GM12878 (cell line): ENCODE measurements around the gene CBFA2T3. TPM values are rescaled to one million over a fixed set of nuclear protein-coding genes. Genes with fewer than 3 reads are reported as not detected.

Experiments
- ATAC-seq: fragments of 200-7000 bp; cut with Tn5 transposase; 3 replicates; pipeline ENCODE4 v1.9.1; 2020; ENCODE audit warnings: mild to moderate bottlenecking, moderate library complexity
- BruUV-seq: library from RNA; stranded (reverse); fragments of 400-500 nt; replicated peaks from 2 replicates; lab custom pipeline; 2021; lab: Mats Ljungman, UMichigan
- CTCF ChIA-PET: fragments of 300-600 bp; sonication (Branson Sonifier 250); formaldehyde crosslinking; extraction: SDS; loops from one replicate; lab custom pipeline; 2021; ENCODE audit warnings: inconsistent platforms; lab: Yijun Ruan, JAX
- POLR2A ChIA-PET: fragments of 350-600 bp; formaldehyde crosslinking; extraction: SDS; loops from one replicate; lab custom pipeline; 2021; ENCODE audit warnings: inconsistent platforms; lab: Charles Lee
- RAD21 ChIA-PET: fragments of 300-600 bp; sonication (Branson Sonifier 250); formaldehyde crosslinking; loops from one replicate; lab custom pipeline; 2023; ENCODE audit warnings: antibody characterized with exemption; ENCODE audit not compliant: unreplicated experiment; lab: Charles Lee
- SMC1A ChIA-PET: fragments of 300-600 bp; sonication (Branson Sonifier 250); formaldehyde crosslinking; loops from one replicate; lab custom pipeline; 2023; ENCODE audit not compliant: unreplicated experiment, uncharacterized antibody; lab: Charles Lee
- DNase-seq: peaks from one replicate; pipeline ENCODE4 v3.0.0-alpha.2; 2011; ENCODE audit warnings: low read depth, low spot score
- FAIRE-seq: peaks from 3 replicates; lab custom pipeline; 2011; peaks lifted over from hg19 to GRCh38; lab: Jason Lieb, UNC
- H2AFZ ChIP-seq: 2 replicates; pipeline ENCODE4 v1.6.0; 2011; ENCODE audit warnings: low read depth, low read length, control low read depth; ENCODE audit not compliant: control insufficient read depth
- H3K27ac ChIP-seq: 2 replicates; pipeline ENCODE4 v1.5.1; 2011; ENCODE audit warnings: control low read depth; ENCODE audit not compliant: control insufficient read depth, insufficient read depth
- H3K27me3 ChIP-seq, 2 experiments: replicated peaks in 1 of 2; 2 replicates each; pipeline versions ENCODE4 v1.6.0 to v1.6.1; 2011; ENCODE audit warnings: low read length in 1 of 2; ENCODE audit not compliant: control insufficient read depth in 2 of 2, insufficient read depth in 2 of 2
- H3K36me3 ChIP-seq, 2 experiments: 2 replicates each; pipeline ENCODE4 v1.5.1; 2011; ENCODE audit warnings: low read length in 1 of 2; ENCODE audit not compliant: control insufficient read depth in 2 of 2, insufficient read depth in 2 of 2
- H3K4me1 ChIP-seq: 2 replicates; pipeline ENCODE4 v1.6.1; 2011; ENCODE audit warnings: mild to moderate bottlenecking, low read length, moderate library complexity, mixed read lengths; ENCODE audit not compliant: control insufficient read depth, insufficient read depth
- H3K4me2 ChIP-seq: 2 replicates; pipeline ENCODE4 v1.6.0; 2011; ENCODE audit warnings: control low read depth; ENCODE audit not compliant: control insufficient read depth, insufficient read depth
- H3K4me3 ChIP-seq: fragments of 200-600 bp; sonication (generic); 2 replicates; pipeline ENCODE4 v1.5.1; 2016
- H3K79me2 ChIP-seq: 2 replicates; pipeline ENCODE4 v1.6.0; 2011; ENCODE audit warnings: low read length; ENCODE audit not compliant: control insufficient read depth, insufficient read depth
- H3K9ac ChIP-seq: 2 replicates; pipeline ENCODE4 v1.8.0; 2011; ENCODE audit warnings: low read length, control low read depth, mixed read lengths; ENCODE audit not compliant: control insufficient read depth, insufficient read depth
- H3K9me3 ChIP-seq: replicated peaks from 3 replicates; pipeline ENCODE4 v1.5.1; 2011; ENCODE audit warnings: mild to moderate bottlenecking, low read length; ENCODE audit not compliant: control insufficient read depth, insufficient read depth
- H4K20me1 ChIP-seq: 2 replicates; pipeline ENCODE4 v1.6.0; 2011; ENCODE audit not compliant: control insufficient read depth, insufficient read depth
- CBFB ChIP-seq: IDR thresholded peaks from 2 replicates; pipeline ENCODE4 v1.6.1; 2016; ENCODE audit warnings: antibody characterized with exemption, low read depth
- CHD2 ChIP-seq: IDR thresholded peaks from 2 replicates; pipeline ENCODE4 v1.6.1; 2011; ENCODE audit warnings: low read depth, low read length, improper control_type of control experiment, borderline replicate concordance
- EED ChIP-seq: sonication (generic); IDR thresholded peaks from 2 replicates; pipeline ENCODE4 v1.6.1; 2016; ENCODE audit warnings: antibody characterized with exemption, low read depth
- FOXM1 ChIP-seq: IDR thresholded peaks from 2 replicates; pipeline ENCODE4 v1.6.1; 2012; ENCODE audit warnings: low read depth, mild to moderate bottlenecking, inconsistent platforms, low read length, moderate library complexity
- HCFC1 ChIP-seq: fragments of 150-350 bp; IDR thresholded peaks from 2 replicates; pipeline ENCODE4 v1.6.1; 2014; ENCODE audit warnings: low read length
- POLR2AphosphoS2 ChIP-seq: IDR thresholded peaks from 2 replicates; pipeline ENCODE4 v1.6.1; 2011; ENCODE audit warnings: low read depth, mild to moderate bottlenecking, low read length, improper control_type of control experiment, moderate library complexity
- RELA ChIP-seq: fragments of 450-650 bp; IDR thresholded peaks from 2 replicates; pipeline ENCODE4 v1.8.0; 2014; ENCODE audit warnings: borderline replicate concordance; ENCODE audit not compliant: partially characterized antibody
- RFX5 ChIP-seq: IDR thresholded peaks from 2 replicates; pipeline ENCODE4 v1.6.1; 2011; ENCODE audit warnings: low read depth, low read length, improper control_type of control experiment
- SMARCA5 ChIP-seq: fragments of 450-650 bp; IDR thresholded peaks from 2 replicates; pipeline ENCODE4 v1.6.1; 2017; ENCODE audit warnings: mild to moderate bottlenecking
- SREBF2 ChIP-seq: IDR thresholded peaks from 2 replicates; pipeline ENCODE4 v1.6.1; 2012; ENCODE audit warnings: mild to moderate bottlenecking, low read length
- WGBS: methylation state at CpG from one replicate; pipeline ENCODE4 v1.1.6; 2016; ENCODE audit warnings: low lambda C conversion rate; ENCODE audit not compliant: insufficient replicate concordance, insufficient coverage; ENCODE audit errors: missing lambda C conversion rate; 5-methylcytosine and 5-hydroxymethylcytosine counted together
- in situ Hi-C: fragments of 300-500 bp; cut with MboI; formaldehyde crosslinking; loops from 9 replicates; pipeline ENCODE4 v1.14.3; 2018; ENCODE audit warnings: mixed read lengths
- intact Hi-C: fragments of 100-400 bp; cut with micrococcal nuclease; formaldehyde crosslinking; loops from one replicate; pipeline ENCODE4 v1.14.2; 2022; ENCODE audit not compliant: unreplicated experiment
- polyA plus RNA-seq, 11 experiments: library from polyadenylated mRNA; depleted of rRNA in 4 of 11; unstranded in 6 of 11; stranded (reverse) in 5 of 11; fragments of >200 nt; fragmentation: Nextera tagmentation in 4 of 11; fragmentation: Illumina TruSeq in 1 of 11; extraction: Ambion mirVana in 4 of 11; extraction: Trizol in 1 of 11; gene quantifications; 1 replicate in 1 of 11; 2 replicates in 10 of 11; pipeline versions ENCODE4 v1.2.1 to v1.2.3, GENCODE V29; 2011 to 2016; ENCODE audit warnings: inconsistent platforms in 2 of 11, missing spikeins in 2 of 11, low read depth in 1 of 11
- total RNA-seq, 4 experiments: library from RNA; depleted of rRNA in 3 of 4; stranded (reverse); fragments of >200 nt in 3 of 4; fragmentation: Illumina TruSeq in 1 of 4; extraction: Trizol in 1 of 4; gene quantifications; 2 replicates each; pipeline versions ENCODE4 v1.2.1 to v1.2.3, GENCODE V29; 2013 to 2021
- TF ChIP-seq, protein P1 (sequence below): fragments of 450-650 bp; IDR thresholded peaks from 2 replicates; pipeline ENCODE4 v1.6.1; 2017; ENCODE audit warnings: low read depth, mild to moderate bottlenecking, moderate library complexity
- TF ChIP-seq, protein P2 (sequence below): fragments of 450-650 bp; IDR thresholded peaks from 2 replicates; pipeline ENCODE4 v1.6.1; 2016; ENCODE audit warnings: mild to moderate bottlenecking, moderate library complexity, borderline replicate concordance
- TF ChIP-seq, protein P3 (sequence below): IDR thresholded peaks from 2 replicates; pipeline ENCODE4 v1.6.1; 2011; ENCODE audit warnings: low read depth, mild to moderate bottlenecking, low read length, moderate library complexity, borderline replicate concordance; ENCODE audit errors: extremely low read depth

The CBFA2T3 gene
- total and polyA plus RNA-seq, 10 of the 15 experiments (the other 5 are each of a cell fraction or from before 2014, with no cell fraction given): 0.69 to 42.6 (median 4.5) TPM

DNA sequence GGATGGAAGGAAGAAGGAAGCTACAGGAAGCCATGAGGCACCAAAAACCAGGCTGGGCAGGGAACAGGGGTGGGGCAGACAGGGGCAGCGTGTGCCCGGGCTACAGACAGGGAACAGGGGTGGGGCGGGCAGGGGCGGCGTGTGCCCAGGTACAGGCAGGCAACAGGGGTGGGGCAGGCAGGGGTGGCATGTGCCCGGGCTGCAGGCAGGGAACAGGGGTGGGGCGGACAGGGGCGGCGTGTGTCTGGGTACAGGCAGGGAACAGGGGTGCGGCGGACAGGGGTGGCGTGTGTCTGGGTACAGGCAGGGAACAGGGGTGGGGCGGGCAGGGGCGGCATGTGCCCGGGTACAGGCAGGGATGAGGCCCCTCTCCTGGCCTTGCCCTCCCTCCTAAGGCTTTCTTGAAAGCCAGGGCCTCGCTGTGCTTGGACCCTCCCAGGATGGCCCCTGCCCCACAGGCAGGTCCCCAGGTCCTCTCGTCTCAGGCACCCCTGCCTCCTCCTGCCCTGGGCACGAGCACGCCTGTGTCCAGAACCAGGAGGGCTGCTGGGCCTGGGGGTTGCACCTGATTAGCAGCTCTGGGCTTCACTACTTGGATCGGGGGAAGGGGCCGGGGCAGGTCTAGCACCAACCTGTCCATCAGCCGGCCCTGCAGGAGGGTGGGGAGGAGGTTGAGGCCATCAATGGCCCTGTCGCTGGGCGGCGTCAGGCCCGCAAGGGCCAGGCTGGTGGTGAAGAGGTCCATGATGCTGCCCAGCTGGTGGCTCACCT lies 150.8 kb downstream of the CBFA2T3 start (continued):
- TF ChIP-seq, protein P1, sequence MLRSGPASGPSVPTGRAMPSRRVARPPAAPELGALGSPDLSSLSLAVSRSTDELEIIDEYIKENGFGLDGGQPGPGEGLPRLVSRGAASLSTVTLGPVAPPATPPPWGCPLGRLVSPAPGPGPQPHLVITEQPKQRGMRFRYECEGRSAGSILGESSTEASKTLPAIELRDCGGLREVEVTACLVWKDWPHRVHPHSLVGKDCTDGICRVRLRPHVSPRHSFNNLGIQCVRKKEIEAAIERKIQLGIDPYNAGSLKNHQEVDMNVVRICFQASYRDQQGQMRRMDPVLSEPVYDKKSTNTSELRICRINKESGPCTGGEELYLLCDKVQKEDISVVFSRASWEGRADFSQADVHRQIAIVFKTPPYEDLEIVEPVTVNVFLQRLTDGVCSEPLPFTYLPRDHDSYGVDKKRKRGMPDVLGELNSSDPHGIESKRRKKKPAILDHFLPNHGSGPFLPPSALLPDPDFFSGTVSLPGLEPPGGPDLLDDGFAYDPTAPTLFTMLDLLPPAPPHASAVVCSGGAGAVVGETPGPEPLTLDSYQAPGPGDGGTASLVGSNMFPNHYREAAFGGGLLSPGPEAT: no peak
- TF ChIP-seq FOXM1 (no peak), POLR2AphosphoS2 (no peak), HCFC1 (no peak), SREBF2 (no peak), CHD2 (no peak), RFX5 (no peak), EED (no peak)
- TF ChIP-seq, all 136 proteins: peak for 0

DNA sequence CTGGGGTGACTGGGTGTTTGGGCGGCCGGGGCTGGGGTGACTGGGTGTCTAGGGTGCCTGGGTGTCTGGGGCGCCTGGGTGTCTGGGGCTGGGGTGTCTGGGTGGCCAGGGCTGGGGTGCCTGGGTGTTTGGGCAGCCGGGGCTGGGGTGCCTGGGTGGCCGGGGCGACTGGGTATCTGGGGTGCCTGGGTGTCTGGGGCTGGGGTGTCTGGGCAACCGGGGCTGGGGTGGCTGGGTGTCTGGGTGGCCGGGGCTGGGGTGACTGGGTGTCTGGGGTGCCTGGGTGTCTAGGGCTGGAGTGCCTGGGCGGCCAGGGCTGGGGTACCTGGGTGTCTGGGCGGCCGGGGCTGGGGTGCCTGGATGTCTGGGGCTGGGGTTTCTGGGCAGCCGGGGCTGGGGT lies 151.9 kb downstream of the CBFA2T3 start:
- Histone ChIP-seq H2AFZ (no peak overlapping the region), H3K79me2 (no peaks in the 10 kb centered on the region), H3K9me3 (no peaks in the 10 kb centered on the region), H4K20me1 (no peaks in the 10 kb centered on the region), H3K4me3 (no peak overlapping the region), H3K9ac (no peak overlapping the region), H3K27ac (no peak overlapping the region), H3K4me2 (no peak overlapping the region), H3K36me3 (no peaks in the 10 kb centered on the region), H3K4me1 (no peaks in the 10 kb centered on the region), H3K27me3 (no peaks in the 10 kb centered on the region)
- intact Hi-C loops (no loop called here), in situ Hi-C loops (no loop called here)
- ChIA-PET CTCF (no interaction called here), SMC1A (no interaction called here), RAD21 (no interaction called here), POLR2A (no interaction called here)
- WGBS: 85% methylated on average over 2 of the region's 12 CpGs
- ATAC-seq (no peak), DNase-seq (no peak), FAIRE-seq (no peak)
- BruUV-seq: no TSS peak
- TF ChIP-seq RELA (no peak), CBFB (no peak), SMARCA5 (no peak)
- TF ChIP-seq, protein P2, sequence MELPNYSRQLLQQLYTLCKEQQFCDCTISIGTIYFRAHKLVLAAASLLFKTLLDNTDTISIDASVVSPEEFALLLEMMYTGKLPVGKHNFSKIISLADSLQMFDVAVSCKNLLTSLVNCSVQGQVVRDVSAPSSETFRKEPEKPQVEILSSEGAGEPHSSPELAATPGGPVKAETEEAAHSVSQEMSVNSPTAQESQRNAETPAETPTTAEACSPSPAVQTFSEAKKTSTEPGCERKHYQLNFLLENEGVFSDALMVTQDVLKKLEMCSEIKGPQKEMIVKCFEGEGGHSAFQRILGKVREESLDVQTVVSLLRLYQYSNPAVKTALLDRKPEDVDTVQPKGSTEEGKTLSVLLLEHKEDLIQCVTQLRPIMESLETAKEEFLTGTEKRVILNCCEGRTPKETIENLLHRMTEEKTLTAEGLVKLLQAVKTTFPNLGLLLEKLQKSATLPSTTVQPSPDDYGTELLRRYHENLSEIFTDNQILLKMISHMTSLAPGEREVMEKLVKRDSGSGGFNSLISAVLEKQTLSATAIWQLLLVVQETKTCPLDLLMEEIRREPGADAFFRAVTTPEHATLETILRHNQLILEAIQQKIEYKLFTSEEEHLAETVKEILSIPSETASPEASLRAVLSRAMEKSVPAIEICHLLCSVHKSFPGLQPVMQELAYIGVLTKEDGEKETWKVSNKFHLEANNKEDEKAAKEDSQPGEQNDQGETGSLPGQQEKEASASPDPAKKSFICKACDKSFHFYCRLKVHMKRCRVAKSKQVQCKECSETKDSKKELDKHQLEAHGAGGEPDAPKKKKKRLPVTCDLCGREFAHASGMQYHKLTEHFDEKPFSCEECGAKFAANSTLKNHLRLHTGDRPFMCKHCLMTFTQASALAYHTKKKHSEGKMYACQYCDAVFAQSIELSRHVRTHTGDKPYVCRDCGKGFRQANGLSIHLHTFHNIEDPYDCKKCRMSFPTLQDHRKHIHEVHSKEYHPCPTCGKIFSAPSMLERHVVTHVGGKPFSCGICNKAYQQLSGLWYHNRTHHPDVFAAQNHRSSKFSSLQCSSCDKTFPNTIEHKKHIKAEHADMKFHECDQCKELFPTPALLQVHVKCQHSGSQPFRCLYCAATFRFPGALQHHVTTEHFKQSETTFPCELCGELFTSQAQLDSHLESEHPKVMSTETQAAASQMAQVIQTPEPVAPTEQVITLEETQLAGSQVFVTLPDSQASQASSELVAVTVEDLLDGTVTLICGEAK: no peak
- TF ChIP-seq, protein P3, sequence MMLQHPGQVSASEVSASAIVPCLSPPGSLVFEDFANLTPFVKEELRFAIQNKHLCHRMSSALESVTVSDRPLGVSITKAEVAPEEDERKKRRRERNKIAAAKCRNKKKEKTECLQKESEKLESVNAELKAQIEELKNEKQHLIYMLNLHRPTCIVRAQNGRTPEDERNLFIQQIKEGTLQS: no peak
